GM19455 (cell line): Measurements from ENCODE around the gene TWIST2.

ENCODE experiments used
- ATAC-seq: cut with Tn5 transposase; IDR thresholded peaks from one replicate; pipeline ENCODE4 v1.9.1; 2021; ENCODE audit not compliant: unreplicated experiment

TWIST2 gene

GRCh38 chr2:238916176-238916874, 68.4 kb downstream of the TWIST2 start:
- ATAC-seq = no peak

- ATAC-seq = no peak
Observed at GRCh38 chr2:238916875-238917590, 69.1 kb downstream of the TWIST2 start.

GRCh38 chr2:238919307-238919706, 71.4 kb downstream of the TWIST2 start:
- ATAC-seq = no peak

- no peak for ATAC-seq
Observed at GRCh38 chr2:238920053-238920452, 72.2 kb downstream of the TWIST2 start.

- ATAC-seq = no peak
Observed at GRCh38 chr2:238920601-238921001, 72.7 kb downstream of the TWIST2 start.

- ATAC-seq = no peak
Observed at GRCh38 chr2:238921259-238921658, 73.4 kb downstream of the TWIST2 start.

- no peak for ATAC-seq
Observed at GRCh38 chr2:238921681-238922319, 73.9 kb downstream of the TWIST2 start.

GRCh38 chr2:238922435-238922834, 74.5 kb downstream of the TWIST2 start:
- no peak for ATAC-seq

GRCh38 chr2:238924032-238924431, 76.1 kb downstream of the TWIST2 start:
- no peak for ATAC-seq

GRCh38 chr2:238924796-238925195, 76.9 kb downstream of the TWIST2 start:
- no peak for ATAC-seq

- ATAC-seq = no peak
Observed at GRCh38 chr2:238925281-238925680, 77.4 kb downstream of the TWIST2 start.

- ATAC-seq = no peak
Observed at GRCh38 chr2:238925816-238926521, 78.1 kb downstream of the TWIST2 start.

GRCh38 chr2:238926761-238927611, 79.1 kb downstream of the TWIST2 start:
- no peak for ATAC-seq

- ATAC-seq = no peak
Observed at GRCh38 chr2:238927746-238928519, 80.0 kb downstream of the TWIST2 start.

GRCh38 chr2:238928520-238929241, 80.8 kb downstream of the TWIST2 start:
- ATAC-seq = no peak

GRCh38 chr2:238929242-238930081, 81.6 kb downstream of the TWIST2 start:
- ATAC-seq = no peak

- no peak for ATAC-seq
Observed at GRCh38 chr2:238930216-238930615, 82.3 kb downstream of the TWIST2 start.
